GM12892 (cell line): Measurements from ENCODE around the gene MLF2.

Experiments
- POLR2A ChIP-seq: IDR thresholded peaks from 2 replicates; pipeline ENCODE4 v1.6.1; 2011; ENCODE audit warnings: low read depth, low read length, control low read depth
- POLR2AphosphoS5 ChIP-seq: IDR thresholded peaks from 2 replicates; pipeline ENCODE4 v1.6.1; 2011; ENCODE audit warnings: low read depth, low read length, control low read depth
- TAF1 ChIP-seq: IDR thresholded peaks from 2 replicates; pipeline ENCODE4 v1.6.1; 2011; ENCODE audit warnings: low read depth, mild to moderate bottlenecking, control low read depth, low read length, borderline replicate concordance

DNA sequence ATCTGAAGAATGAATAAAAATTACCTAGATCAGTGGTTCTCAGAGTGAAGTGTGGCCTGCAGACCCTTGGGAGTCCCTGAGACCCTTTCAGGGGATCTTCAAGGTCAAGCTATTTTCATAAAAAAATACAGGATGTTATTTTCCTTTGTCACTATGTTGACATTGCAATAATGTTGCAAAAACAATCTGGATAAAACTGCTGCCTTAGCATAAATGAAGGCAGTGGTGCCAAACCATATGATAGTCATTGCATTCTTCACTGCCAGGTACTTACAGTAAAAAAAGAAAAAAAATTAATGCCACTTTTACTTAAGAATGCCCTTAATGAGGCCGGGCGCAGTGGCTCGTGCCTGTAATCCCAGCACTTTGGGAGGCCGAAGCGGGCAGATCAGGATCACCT lies 34.4 kb upstream of the MLF2 start:
- TF ChIP-seq POLR2A (no peak), TAF1 (no peak), POLR2AphosphoS5 (no peak)
